Activated CD4-positive, alpha-beta T cell treated with anti-CD3 and anti-CD28 coated beads, Interleukin-2, amount 10 ng/mL, durations not matched to agents 7 days and 5 days (primary cell): ENCODE measurements around the gene CCDC91. TPM values are rescaled to one million over a fixed set of nuclear protein-coding genes. Genes with fewer than 3 reads are reported as not detected.

Experiments used
- CTCF ChIA-PET: fragments of 350-600 bp; sonication (Branson Sonifier 250); formaldehyde crosslinking; loops from one replicate; lab custom pipeline; 2021; ENCODE audit warnings: antibody characterized with exemption; lab: Charles Lee
- POLR2A ChIA-PET: fragments of 350-600 bp; sonication (Branson Sonifier 250); formaldehyde crosslinking; loops from one replicate; lab custom pipeline; 2021; ENCODE audit warnings: antibody characterized with exemption; lab: Charles Lee
- DNase-seq: peaks from one replicate; pipeline ENCODE4 v3.0.0-alpha.2; 2020
- H3K27ac Mint-ChIP-seq: one replicate; pipeline ENCODE4 v1.8.0; 2021; ENCODE audit warnings: mild to moderate bottlenecking, moderate library complexity, mixed read lengths
- H3K27me3 Mint-ChIP-seq: one replicate; pipeline ENCODE4 v1.8.0; 2021; ENCODE audit warnings: mixed read lengths
- H3K36me3 Mint-ChIP-seq: one replicate; pipeline ENCODE4 v1.8.0; 2021; ENCODE audit warnings: low read depth, mixed read lengths
- H3K4me1 Mint-ChIP-seq: one replicate; pipeline ENCODE4 v1.8.0; 2021; ENCODE audit warnings: mixed read lengths
- H3K4me3 Mint-ChIP-seq: one replicate; pipeline ENCODE4 v1.8.0; 2021; ENCODE audit warnings: mild to moderate bottlenecking, moderate library complexity, mixed read lengths
- H3K9me3 Mint-ChIP-seq: one replicate; pipeline ENCODE4 v1.8.0; 2021; ENCODE audit warnings: mixed read lengths
- total RNA-seq, 2 experiments: library from RNA; stranded (reverse); gene quantifications; one replicate each; pipeline ENCODE4 v1.2.3, GENCODE V29; 2021

CCDC91 gene
- total RNA-seq, 2 experiments from 2014 or later, result 17.0 to 23.2 TPM

DNA sequence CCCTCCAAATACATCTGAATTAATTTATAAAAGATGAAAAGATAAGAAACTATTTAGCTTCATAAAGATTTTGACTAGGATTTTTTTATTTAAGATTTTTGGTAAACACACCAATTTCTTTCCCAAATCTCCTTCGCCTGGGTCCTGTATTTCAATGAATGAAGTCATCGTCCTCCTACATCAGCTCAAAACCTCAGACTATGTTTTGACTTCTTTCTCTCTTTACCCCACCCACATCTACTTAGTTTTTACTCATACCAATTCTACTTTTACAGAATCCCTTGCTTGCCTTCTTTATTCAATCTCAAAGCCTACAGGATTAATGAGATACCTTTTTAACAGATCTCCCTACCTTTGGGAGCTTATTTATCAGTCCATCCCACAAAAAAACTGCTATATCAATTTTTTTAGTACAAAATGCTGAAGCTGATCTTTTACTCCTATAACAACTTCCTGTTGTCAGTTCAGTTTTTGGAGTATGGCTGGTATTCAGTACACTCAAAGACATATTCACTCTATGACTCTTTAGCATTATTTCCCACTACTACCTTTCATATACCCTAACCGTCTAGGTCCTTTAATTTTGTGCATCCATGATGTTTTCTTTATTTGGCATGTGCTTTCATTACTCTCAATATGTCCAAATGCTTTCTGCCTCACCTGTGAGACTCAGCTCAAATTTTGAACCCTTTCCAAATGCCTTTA lies 18.7 kb upstream of the CCDC91 start:
- no peaks in the 10 kb centered on the region for H3K4me1 Mint-ChIP-seq
- CTCF ChIA-PET, result no interaction called here
- no peak overlapping the region for H3K27ac Mint-ChIP-seq
- H3K36me3 Mint-ChIP-seq, result no peaks in the 10 kb centered on the region
- no peak for DNase-seq
- no peaks in the 10 kb centered on the region for H3K9me3 Mint-ChIP-seq
- POLR2A ChIA-PET, result no interaction called here
- H3K27me3 Mint-ChIP-seq, result no peaks in the 10 kb centered on the region
- H3K4me3 Mint-ChIP-seq, result no peak overlapping the region

- H3K4me3 Mint-ChIP-seq, result no peak overlapping the region
- no peak overlapping the region for H3K27ac Mint-ChIP-seq
- ChIA-PET POLR2A (no interaction called here), CTCF (no interaction called here)
- H3K4me1 Mint-ChIP-seq, result no peaks in the 10 kb centered on the region
- H3K27me3 Mint-ChIP-seq, result no peaks in the 10 kb centered on the region
- no peak for DNase-seq
- H3K36me3 Mint-ChIP-seq, result no peaks in the 10 kb centered on the region
- no peaks in the 10 kb centered on the region for H3K9me3 Mint-ChIP-seq
These were observed 17.7 kb upstream of the CCDC91 start for GRCh38 chr12:28172434-28173030.

- Mint-ChIP-seq H3K27me3 (no peaks in the 10 kb centered on the region), H3K27ac (no peak overlapping the region), H3K36me3 (no peaks in the 10 kb centered on the region), H3K9me3 (no peaks in the 10 kb centered on the region), H3K4me3 (no peak overlapping the region), H3K4me1 (no peaks in the 10 kb centered on the region)
- ChIA-PET POLR2A (no interaction called here), CTCF (no interaction called here)
- no peak for DNase-seq
These were observed 16.8 kb upstream of the CCDC91 start for GRCh38 chr12:28173440-28173839.

GRCh38 chr12:28175098-28175589 lies 15.1 kb upstream of the CCDC91 start:
- POLR2A ChIA-PET, result no interaction called here
- Mint-ChIP-seq H3K27me3 (no peaks in the 10 kb centered on the region), H3K9me3 (no peaks in the 10 kb centered on the region), H3K4me3 (no peak overlapping the region), H3K4me1 (no peaks in the 10 kb centered on the region), H3K27ac (no peak overlapping the region), H3K36me3 (no peaks in the 10 kb centered on the region)
- CTCF ChIA-PET, result no interaction called here
- DNase-seq, result no peak

- POLR2A ChIA-PET, result no interaction called here
- Mint-ChIP-seq H3K9me3 (no peaks in the 10 kb centered on the region), H3K36me3 (no peaks in the 10 kb centered on the region), H3K27ac (no peak overlapping the region), H3K27me3 (no peaks in the 10 kb centered on the region), H3K4me1 (no peaks in the 10 kb centered on the region), H3K4me3 (no peak overlapping the region)
- CTCF ChIA-PET, result no interaction called here
- DNase-seq, result no peak
These were observed 14.0 kb upstream of the CCDC91 start for GRCh38 chr12:28176295-28176694.

DNA sequence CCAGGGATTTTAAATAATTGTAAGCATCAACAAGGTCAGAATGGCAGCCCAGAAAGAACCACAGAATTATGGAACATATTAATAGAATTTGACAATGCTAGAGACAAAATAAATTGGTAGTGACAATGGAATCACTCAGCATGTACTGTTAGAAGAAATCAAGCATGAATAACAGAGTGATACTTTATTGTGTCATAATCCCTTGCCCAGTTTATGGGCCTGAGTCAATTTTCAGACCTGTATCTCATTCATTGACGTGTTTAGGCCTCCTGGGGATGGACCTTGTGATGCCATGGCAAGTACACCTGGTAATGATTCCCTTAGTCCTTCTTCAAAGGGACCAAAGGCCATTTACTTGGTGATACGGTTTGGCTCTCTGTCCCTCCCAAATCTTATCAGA lies 12.8 kb upstream of the CCDC91 start:
- no peak for DNase-seq
- H3K27me3 Mint-ChIP-seq, result no peaks in the 10 kb centered on the region
- H3K4me3 Mint-ChIP-seq, result no peak overlapping the region
- no peaks in the 10 kb centered on the region for H3K4me1 Mint-ChIP-seq
- H3K36me3 Mint-ChIP-seq, result no peaks in the 10 kb centered on the region
- ChIA-PET CTCF (no interaction called here), POLR2A (no interaction called here)
- H3K9me3 Mint-ChIP-seq, result peaks cover 2% of the 10 kb centered on the region
- H3K27ac Mint-ChIP-seq, result no peak overlapping the region

DNA sequence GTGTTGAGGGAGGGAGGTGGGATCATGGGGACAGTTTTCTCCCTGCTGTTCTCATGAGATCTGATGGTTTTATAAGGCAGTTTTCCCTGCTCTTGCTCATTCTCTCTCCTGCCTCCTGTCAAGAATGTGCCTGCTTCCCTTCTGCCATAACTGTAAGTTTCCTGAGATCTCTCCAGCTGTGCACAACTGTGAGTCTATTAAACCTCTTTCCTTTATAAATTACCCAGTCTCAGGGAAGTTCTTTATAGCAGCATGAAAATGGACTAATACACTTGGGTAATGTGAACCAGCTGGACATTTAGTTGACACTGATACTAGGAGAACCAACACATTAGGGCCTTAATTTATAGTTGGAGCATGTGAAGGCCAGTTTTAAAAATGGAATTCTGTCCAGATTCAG lies 12.4 kb upstream of the CCDC91 start:
- Mint-ChIP-seq H3K4me1 (no peaks in the 10 kb centered on the region), H3K27ac (no peak overlapping the region), H3K36me3 (no peaks in the 10 kb centered on the region), H3K27me3 (no peaks in the 10 kb centered on the region), H3K9me3 (peaks cover 2% of the 10 kb centered on the region), H3K4me3 (no peak overlapping the region)
- ChIA-PET CTCF (no interaction called here), POLR2A (no interaction called here)
- no peak for DNase-seq

- peaks cover 7% of the 10 kb centered on the region for H3K9me3 Mint-ChIP-seq
- ChIA-PET POLR2A (no interaction called here), CTCF (no interaction called here)
- no peak overlapping the region for H3K4me3 Mint-ChIP-seq
- no peak for DNase-seq
- no peak overlapping the region for H3K27ac Mint-ChIP-seq
- no peaks in the 10 kb centered on the region for H3K4me1 Mint-ChIP-seq
- no peaks in the 10 kb centered on the region for H3K27me3 Mint-ChIP-seq
- H3K36me3 Mint-ChIP-seq, result no peaks in the 10 kb centered on the region
These were observed 11.5 kb upstream of the CCDC91 start for GRCh38 chr12:28178775-28179174.

- DNase-seq, result no peak
- H3K36me3 Mint-ChIP-seq, result no peaks in the 10 kb centered on the region
- H3K27ac Mint-ChIP-seq, result no peak overlapping the region
- CTCF ChIA-PET, result no interaction called here
- peaks cover 7% of the 10 kb centered on the region for H3K9me3 Mint-ChIP-seq
- no peaks in the 10 kb centered on the region for H3K27me3 Mint-ChIP-seq
- no peak overlapping the region for H3K4me3 Mint-ChIP-seq
- POLR2A ChIA-PET, result no interaction called here
- H3K4me1 Mint-ChIP-seq, result no peaks in the 10 kb centered on the region
These were observed 9.5 kb upstream of the CCDC91 start for GRCh38 chr12:28180786-28181185.

DNA sequence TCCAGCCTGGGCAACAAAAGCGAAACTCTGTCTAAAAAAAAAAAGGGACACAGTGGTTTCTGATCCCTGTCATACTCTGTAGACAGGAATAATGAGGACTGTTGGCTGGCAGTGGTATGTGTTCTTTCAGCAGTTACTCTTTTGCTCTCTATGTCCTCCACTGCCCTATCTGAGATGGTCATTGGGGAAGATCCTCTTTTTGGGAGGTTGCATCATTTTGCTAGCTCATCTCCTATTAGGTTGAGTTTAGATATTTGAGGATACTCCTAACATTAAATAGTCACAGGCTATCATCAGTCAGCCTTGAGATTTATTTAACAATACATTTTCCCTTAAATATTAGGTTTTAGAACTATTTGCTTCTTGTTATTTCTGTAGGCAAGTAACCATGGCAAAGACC lies 5.9 kb upstream of the CCDC91 start:
- ChIA-PET POLR2A (no interaction called here), CTCF (interaction anchor here (0.6 kb wide), 1 partner anchor 464 kb away, joined by 3 read pairs; no protein-coding TSS in a partner anchor)
- no peak overlapping the region for H3K4me3 Mint-ChIP-seq
- peaks cover 9% of the 10 kb centered on the region for H3K36me3 Mint-ChIP-seq
- no peaks in the 10 kb centered on the region for H3K27me3 Mint-ChIP-seq
- H3K4me1 Mint-ChIP-seq, result peaks cover 10% of the 10 kb centered on the region
- no peak overlapping the region for H3K27ac Mint-ChIP-seq
- H3K9me3 Mint-ChIP-seq, result peaks cover 11% of the 10 kb centered on the region
- no peak for DNase-seq

DNA sequence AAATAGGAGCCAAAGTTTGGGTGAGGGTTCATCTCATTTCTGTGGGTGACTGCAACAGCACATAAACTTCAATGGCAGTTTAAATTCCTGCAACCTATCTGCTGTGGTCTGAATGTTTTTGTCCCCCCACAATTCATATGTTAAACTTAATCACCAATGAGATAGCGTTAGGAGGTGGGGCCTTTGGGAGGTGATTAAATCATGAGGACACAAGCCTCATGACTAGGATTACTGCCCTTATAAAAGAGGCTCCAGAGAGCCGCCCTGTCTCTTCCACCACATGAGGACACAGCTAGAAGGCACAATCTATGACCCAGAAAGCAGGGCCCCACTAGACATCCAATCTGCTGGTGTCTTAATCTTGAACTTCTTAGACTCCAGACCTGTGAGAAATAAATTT lies 3.8 kb upstream of the CCDC91 start:
- POLR2A ChIA-PET, result no interaction called here
- Mint-ChIP-seq H3K4me1 (peaks cover 28% of the 10 kb centered on the region), H3K36me3 (peaks cover 19% of the 10 kb centered on the region), H3K4me3 (no peak overlapping the region), H3K9me3 (peaks cover 13% of the 10 kb centered on the region), H3K27me3 (no peaks in the 10 kb centered on the region), H3K27ac (no peak overlapping the region)
- DNase-seq, result no peak
- CTCF ChIA-PET, result interaction anchor here (0.7 kb wide), 1 partner anchor 949 kb away, joined by 3 read pairs; no protein-coding TSS in a partner anchor

- Mint-ChIP-seq H3K27ac (peak overlapping the region; percentile 99), H3K9me3 (peaks cover 16% of the 10 kb centered on the region), H3K4me3 (peak overlapping the region; percentile 93), H3K36me3 (peaks cover 37% of the 10 kb centered on the region), H3K27me3 (no peaks in the 10 kb centered on the region), H3K4me1 (peaks cover 41% of the 10 kb centered on the region)
- ChIA-PET CTCF (no interaction called here), POLR2A (no interaction called here)
- peak; percentile 14 for DNase-seq
These were observed 404 bp upstream of the CCDC91 start for GRCh38 chr12:28189784-28190320.
